ENCODE results near the gene LAMC3. TPM values are rescaled to one million over a fixed set of nuclear protein-coding genes. Genes with fewer than 3 reads are reported as not detected.

Gene LAMC3
- total and polyA plus RNA-seq, 9 of the 15 experiments (the other 6 are each of a cell fraction or from before 2014, with no cell fraction given): 0.10 TPM; not detected in 8

- Histone ChIP-seq H3K4me1 (replicated peaks in 1 of 2; ENCODE audit: control insufficient read depth in 2 of 2, insufficient read depth in 2 of 2, low read length in 2 of 2) (peaks cover under 1 to 10% of the 10 kb centered on the region in 2 experiments; a peak in 3 of 5 replicates), H3K9me1 (ENCODE audit: control insufficient read depth, insufficient read depth, low read length) (no peaks in the 10 kb centered on the region), H3K27me3 (ENCODE audit: control insufficient read depth in 2 of 2, insufficient read depth in 2 of 2, low read length in 2 of 2) (peaks cover 60 to 83% of the 10 kb centered on the region in 2 experiments), H2AFZ (ENCODE audit: low read depth, low read length) (no peak overlapping the region), H4K20me1 (replicated peaks; ENCODE audit: control insufficient read depth, insufficient read depth, low read length) (peaks cover 8% of the 10 kb centered on the region), H3K4me3 (no peak overlapping the region), H3K79me2 (ENCODE audit: control insufficient read depth, insufficient read depth, low read length) (no peaks in the 10 kb centered on the region), H3K36me3 (ENCODE audit: control insufficient read depth, insufficient read depth, low read length) (no peaks in the 10 kb centered on the region), H3K4me2 (ENCODE audit: insufficient read depth, low read length) (no peak overlapping the region), H3K9ac (ENCODE audit: insufficient read depth in 1 of 2, low read depth in 2 of 2, low read length in 2 of 2) (no peak overlapping the region), H3K9me3 (replicated peaks; ENCODE audit: control insufficient read depth, insufficient read depth, low read depth, low read length) (no peaks in the 10 kb centered on the region), H3K27ac (ENCODE audit: extremely low read depth, low read depth, low read length) (no peak overlapping the region)
- in situ Hi-C loops (cut with MboI): no loop called here
- no TSS peak for BruUV-seq (replicated peaks)
- ATAC-seq: no peak
- no peak for DNase-seq (ENCODE audit: extremely low read depth in 1 of 4, low spot score in 3 of 4)
- TF ChIP-seq CTCF (IDR thresholded peaks at IDR 0.05 in 2 of 3, conservative IDR thresholded peaks at IDR 0.05 in 1 of 3; ENCODE audit: insufficient read depth in 2 of 3, low read depth in 1 of 3, low read length in 3 of 3) (no peak), HMGXB4 (CRISPR knock-in tag; IDR thresholded peaks at IDR 0.05) (0 out of 2 replicates have a peak, but pooled peaks have one; percentile 6)
- ChIA-PET POLR2A (interaction anchor here (0.9 to 8.4 kb wide), 10 partner anchors 11 to 140 kb away, joined by 3 to 63 read pairs (median 5); no protein-coding TSS in a partner anchor), CTCF (ENCODE audit: low intra/inter-chr PET ratio) (no interaction called here)
- WGBS (ENCODE audit: insufficient coverage, low coverage, missing lambda C conversion rate): under 1% methylated on average over 4 of the region's 4 CpGs
- FAIRE-seq: no peak
- intact Hi-C loops (cut with micrococcal nuclease): no loop called here
These were observed 2.4 kb upstream of the LAMC3 start for GRCh38 chr9:131006601-131007000.

Measured in K562 (cell line).